ENCODE measurements around the gene LAMC1.

LAMC1 gene

DNA sequence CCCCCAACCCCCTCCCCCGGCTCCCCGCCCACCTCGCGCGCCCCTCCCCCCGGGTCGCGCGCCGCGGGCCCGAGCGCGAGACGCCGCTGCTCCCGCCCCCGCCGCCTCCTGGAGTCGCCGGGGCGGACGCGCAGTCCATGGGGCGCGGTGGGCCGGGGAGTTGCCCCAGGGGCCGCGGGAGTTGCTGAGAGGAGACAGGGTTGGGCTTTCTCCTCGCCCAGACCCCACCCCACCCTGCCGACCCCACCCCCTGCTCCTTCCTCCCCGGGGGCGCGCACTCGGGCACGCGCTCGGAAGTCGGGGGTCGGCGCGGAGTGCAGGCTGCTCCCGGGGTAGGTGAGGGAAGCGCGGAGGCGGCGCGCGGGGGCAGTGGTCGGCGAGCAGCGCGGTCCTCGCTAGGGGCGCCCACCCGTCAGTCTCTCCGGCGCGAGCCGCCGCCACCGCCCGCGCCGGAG lies at the start of gene LAMC1:
TSS of gene LAMC1 (plus strand) at position 275 of the 455 bp plus-strand sequence. CDS start 297 bp downstream, outside the sequence.
- peak; percentile 83 for DNase-seq

DNA sequence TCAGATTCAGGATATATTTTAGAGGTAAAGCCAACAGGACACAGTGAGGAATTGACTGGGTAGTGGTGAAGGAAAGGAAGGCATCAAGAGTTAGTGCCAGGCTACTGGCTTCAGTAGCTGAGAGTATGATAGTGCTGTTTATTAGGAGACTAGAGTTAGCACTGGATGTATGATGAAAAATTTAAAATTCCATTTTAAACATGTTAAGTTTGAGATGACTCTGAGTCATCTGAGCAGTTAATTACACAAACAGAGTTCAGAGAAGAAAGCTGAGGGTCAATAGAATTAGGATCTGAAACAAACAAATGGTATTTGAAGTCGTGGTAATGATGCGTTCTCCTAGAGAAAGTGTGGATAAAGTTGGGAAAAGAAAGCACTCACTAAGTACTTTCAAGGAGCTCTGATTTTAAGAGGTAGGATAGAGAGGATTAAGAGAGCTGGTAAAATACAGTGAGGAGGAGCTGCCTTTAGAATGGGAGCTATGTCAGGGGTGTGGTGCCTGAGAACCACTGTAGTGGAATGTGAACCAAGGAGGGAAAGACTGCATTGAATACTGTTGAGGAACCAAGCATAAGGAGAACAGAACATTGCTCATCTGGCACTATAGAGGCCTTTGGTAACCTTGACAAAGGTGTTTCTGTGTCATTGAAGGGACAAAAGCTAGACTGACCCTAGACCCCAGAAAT lies 48.6 kb upstream of the LAMC1 start:
- DNase-seq, result no peak

DNA sequence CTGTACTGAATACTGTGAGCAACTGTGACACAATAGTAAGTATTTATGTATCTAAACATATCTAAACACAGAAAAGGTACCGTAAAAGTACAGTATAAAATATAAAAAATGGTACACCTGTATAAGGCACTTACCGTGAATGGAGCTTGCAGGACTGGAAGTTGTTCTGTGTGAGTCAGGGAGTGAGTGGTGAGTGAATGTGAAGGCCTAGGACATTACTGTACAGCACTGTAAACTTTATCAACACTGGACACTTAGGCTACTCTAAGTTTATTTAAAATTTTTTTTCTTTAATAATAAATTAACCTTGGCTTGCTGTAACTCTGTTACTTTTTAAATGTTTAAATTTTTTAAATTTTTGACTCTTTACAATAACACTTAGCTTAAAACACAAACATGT lies 45.7 kb upstream of the LAMC1 start:
- no peak for DNase-seq

DNA sequence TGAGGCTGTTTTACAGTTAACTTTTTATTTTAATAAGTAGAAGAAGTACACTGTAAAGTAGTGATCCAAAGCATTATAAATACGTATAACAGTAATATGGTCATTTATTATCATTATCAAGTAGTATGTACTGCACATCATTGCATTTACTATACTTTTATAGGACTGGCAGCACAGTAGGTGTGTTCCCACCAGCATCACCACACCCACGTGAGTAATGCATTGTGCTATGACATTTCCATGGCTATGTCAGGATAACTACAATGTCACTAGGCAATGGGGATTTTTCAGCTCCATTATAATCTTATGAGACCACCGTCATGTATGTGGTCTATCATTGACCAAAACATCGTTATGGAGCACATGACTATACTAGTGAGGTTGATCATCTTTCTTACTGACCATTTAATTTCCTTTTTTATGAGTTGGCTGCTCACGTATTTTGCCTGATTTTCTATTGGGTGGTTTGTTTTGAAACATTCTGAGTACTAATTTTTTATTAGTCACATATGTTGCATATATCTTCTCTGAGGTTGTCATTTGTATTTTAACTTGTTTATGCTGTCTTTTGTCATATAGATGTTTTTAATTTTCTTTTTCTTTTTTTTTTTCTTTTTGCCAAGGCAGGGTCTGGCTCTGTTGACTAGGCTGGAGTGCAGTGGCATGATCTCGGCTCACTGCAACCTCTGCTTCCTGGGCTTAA lies 44.9 kb upstream of the LAMC1 start:
- no peak for DNase-seq

DNA sequence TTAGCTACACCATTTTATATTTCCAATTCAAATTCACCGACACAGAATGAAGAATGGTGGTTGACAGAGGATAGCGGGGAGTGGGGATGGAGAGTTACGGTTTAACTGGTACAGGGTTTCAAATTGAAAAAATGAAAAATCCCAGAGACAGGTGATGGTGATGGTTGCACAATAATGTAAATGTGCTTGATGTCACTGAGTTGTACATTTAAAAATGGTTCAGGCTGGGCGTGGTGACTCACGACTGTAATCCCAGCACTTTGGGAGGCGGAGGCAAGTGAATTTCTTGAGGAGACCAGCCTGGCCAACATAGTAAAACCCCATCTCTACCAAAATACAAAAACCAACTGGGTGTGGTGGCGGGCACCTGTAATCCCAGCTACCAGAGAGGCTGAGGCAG lies 39.1 kb upstream of the LAMC1 start:
- DNase-seq, result no peak

DNA sequence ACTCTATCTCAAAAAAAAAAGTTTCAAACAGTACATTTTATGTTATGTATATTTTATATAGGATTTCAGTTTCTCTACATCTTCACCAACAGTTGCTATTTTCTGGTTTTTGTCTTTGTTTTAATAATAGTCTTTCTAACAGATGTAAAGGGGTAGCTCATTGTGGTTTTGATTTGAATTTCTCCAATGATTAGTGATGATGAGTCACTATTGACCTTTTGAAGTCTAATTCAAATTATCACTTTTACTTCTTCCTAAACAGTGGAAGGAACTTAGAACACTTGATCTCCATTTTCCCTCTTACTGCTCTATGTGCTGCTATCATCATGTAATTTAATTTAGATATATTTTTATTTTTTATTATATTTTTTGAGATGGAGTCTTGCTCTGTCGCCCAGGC lies 38.6 kb upstream of the LAMC1 start:
- no peak for DNase-seq

DNA sequence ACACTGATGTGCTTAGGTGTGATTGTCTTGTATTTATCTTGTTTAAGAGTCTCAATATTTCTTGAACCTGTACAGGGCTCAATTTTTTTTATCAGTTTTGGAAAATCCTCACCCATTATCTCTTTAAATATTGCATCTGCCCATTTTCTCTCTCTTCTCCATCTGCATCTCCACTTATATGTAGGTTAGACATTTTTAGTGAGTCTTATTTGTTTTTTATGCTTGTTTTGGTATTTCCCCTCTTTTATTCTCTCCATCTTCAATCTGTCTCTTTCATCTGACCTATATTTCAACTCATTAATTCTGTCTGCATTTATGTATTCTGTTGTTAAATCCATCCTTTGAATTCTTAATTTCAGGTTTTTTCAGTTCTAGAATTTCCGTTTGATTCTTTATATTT lies 37.3 kb upstream of the LAMC1 start:
- no peak for DNase-seq

DNA sequence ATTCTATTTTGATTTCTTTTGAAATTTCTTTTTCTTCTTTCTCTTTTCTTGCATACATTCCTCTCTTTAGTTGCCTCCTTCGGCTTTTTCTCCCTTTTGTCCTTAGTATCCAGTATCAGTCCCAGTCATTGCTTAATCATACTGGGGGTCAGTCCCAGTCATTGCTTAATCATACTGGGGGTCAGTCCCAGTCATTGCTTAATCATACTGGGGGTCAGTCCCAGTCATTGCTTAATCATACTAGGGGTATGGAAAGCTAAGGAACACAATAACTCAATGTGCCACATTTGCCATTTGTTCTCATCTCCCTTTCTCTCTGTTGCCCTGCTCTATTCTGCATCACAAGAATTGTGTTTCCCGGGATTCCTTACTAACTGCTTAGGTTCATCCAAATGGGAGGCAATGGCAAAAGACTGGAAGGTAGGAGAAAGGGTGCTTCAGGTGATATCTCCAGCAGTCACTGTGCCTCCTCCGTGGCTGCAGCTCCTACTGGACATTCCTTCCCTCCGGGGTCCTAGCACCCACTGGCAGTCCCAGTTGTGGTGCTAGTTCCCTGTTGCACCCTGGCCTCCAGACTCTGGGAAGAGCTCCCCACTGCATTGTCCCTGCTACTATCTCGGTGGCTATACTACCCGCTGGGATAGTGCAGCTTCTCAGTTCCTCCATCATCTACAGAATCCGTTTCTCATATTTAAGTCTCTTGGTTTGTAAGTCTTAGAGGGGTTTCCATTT lies 32.6 kb upstream of the LAMC1 start:
- DNase-seq, result no peak

DNA sequence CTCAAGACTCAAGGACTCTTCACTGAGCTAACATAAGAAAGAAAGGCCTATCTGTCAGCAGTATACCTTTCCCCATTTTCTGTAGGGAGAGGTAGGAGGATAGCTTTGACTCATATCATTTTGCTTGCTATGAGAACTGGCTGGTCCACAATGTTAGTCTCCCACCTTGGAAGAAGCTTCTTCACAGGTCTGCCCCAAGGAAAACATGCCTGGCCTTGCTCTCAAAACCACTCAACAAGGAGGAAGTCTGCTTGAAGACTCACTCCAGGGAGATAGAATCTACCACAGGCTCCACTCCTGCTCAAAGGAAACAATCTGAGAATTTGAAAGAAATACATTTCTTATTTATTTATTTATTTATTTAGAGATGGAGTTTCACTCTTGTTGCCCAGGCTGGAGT lies 29.5 kb upstream of the LAMC1 start:
- DNase-seq, result no peak

DNA sequence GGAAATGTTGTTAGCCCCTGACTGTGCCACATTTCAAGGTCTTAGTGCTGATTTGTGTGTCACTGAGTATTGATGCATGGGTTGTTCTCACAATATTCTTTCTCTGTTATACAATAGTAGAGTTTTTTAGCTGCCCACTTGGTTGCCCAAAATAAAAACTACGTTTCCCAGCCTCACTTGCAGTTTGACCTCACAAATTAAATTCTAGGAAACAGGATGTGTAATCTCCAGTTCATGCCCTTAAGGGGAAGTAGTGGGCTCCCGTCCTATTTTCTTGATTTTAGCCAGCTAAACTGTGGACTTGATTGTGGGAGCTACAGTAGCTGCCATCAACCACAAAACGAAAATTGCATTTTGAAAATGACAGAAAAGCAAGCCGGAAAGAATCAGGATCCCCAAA lies 27.3 kb upstream of the LAMC1 start:
- DNase-seq, result no peak

DNA sequence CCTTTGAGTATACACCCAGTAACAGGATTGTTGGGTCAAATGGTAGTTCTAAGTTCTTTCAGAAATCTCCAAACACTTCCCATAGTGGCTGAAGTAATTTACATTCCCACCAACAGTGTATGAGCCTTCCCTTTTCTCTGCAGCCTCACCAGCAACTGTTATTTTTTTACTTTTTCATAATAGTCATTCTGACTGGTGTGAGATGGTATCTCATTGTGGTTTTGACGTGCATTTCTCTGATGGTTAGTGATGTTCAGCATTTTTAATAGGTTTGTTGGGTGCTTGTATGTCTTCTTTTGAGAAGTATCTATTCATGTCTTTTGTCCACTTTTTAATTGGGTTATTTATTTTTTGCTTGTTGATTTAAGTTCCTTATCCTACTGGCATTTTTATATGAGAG lies 26.4 kb upstream of the LAMC1 start:
- DNase-seq, result no peak

DNA sequence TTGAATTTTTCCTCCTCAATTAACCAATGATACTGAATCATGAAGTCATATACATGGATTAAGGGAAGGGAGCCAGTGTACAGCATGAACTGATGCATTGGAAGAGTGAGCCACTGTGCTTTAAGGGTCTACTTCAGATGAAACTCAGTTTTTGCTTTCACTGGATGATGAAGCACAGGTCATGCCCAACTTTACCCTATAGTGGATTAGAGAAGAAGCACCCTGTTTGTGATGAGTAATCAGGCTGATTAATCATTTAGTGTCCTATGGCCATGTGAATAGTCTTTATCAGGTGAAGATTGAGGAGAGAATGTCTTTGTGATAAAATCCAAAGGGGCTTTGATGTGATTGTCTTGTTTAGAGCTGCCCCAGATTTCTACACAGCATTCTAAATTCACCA lies 24.7 kb upstream of the LAMC1 start:
- DNase-seq, result no peak

DNA sequence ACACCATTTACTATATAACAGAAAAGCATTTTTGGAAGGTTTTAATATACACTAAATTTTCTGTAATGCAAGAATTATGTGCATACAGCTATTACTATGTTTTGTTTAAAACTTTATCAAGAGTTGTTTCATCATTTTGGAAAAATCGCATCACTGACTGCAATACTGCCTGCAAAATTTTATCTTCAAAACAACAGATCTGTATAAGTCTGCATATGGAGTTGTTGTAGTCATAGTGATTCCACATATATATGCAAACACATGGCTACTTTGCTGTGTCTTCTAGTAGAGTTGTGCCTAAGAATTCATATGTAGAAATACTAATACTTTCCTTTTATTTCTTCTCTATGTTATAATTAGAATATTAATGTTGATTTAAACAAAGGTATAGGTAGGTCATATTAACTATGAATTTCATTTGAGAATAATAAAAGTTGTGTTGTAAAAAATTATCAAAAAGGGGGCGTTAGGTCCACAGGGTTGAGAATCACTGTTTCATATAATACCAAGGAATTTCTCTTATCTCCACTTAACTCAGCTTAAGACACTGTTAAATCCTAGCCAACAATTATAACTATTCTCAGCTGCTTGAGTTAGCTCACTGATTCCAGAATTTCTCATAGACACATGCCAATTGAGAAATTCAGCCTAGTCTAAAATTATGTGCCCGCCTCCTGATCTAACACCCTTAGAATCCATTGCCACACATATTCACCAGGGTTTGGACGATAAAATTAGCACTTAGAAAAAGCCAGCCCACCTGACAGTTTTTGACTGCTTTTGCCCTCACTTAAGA lies 22.9 kb upstream of the LAMC1 start:
- DNase-seq, result no peak

DNA sequence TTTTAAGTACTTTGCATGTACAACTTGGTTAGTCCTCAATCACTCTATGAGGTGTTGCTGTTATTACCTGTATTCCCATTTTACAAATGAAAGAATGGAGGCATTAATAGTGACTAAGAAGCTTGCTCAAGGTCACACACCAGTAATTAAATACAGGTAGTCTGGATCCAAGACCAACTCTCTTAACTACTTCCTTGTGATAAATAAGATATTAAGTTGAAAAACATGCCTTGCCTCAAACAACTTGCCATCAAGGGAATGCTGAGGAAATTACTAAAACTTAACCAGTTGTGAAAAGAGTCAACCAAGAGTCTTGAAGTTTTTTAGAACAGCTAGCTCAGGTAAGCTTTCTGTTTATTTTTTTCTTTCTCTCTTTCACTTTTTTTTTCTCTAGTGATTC lies 21.0 kb upstream of the LAMC1 start:
- DNase-seq, result no peak

DNA sequence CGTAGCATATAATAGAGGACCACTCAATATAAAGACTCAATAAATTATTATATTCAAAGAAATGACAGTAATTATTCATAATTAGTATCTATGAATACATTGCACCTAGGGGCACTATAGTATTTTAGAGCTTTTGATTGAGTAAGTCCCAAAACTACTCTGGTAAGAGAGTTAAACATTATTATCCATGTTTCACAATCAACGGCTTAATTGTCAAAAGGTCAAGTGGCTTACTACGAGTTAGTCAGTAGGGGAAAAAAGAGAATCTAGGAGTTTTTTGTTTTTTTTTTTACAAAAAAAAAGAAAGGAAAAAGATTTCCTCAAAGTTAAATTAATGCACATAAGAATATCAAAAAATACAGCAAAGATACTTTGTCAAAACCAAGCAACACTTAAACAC lies 20.4 kb upstream of the LAMC1 start:
- DNase-seq, result no peak

DNA sequence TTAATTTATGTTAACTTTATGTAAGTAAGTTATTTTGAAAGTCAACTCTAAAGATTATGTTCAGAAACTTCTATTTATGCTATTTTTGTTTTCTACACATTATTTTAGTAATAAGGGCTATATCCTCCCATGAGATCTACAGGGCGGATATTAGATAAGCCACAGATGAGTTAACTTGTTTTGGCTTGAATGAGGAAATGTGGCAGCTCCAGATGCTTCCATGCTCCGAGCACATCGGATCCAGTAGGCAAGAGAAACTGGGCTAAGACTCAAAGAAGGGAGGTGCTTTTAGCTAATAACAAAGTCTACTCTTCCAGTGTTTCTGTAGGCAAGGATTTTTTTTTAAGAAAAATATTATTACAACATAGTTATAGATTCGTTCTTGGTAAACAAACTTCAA lies 20.0 kb upstream of the LAMC1 start:
- no peak for DNase-seq

DNA sequence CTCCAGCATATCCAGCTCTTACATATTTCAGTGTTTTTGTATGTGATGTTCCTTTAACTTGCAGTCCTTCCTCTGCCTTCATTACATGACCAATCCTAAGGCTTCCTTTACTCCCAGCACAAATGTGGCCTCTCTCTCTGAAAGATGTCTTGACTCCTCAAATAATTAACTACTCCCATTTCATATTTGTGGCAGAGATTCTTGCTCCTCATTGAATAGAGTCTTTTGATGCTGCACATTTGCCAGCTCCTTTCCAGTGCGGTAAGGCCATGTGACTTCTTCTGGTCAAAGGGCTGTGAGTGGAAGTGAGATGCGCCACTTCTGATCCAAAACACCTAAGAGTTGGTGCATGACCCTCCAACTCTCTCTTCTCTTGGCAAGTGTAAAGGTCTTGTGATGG lies 19.1 kb upstream of the LAMC1 start:
- no peak for DNase-seq

DNA sequence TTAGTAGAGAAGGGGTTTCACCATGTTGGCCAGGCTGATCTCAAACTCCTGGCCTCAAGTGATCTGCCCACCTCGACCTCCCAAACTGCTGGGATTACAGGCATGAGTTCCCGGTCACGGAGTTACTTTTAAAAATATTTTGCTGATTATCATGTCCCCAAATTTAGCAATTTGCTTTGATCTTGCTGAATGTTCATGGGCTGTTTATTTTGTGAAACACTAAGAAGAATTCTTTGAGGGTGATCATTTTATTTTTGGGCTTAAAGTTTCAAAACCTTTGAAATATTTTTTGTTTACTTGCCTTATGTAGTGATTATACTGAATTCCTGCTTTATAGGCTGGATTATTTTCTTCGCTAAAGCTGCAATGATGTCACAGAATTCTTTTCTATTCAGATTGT lies 11.4 kb upstream of the LAMC1 start:
- DNase-seq, result no peak

DNA sequence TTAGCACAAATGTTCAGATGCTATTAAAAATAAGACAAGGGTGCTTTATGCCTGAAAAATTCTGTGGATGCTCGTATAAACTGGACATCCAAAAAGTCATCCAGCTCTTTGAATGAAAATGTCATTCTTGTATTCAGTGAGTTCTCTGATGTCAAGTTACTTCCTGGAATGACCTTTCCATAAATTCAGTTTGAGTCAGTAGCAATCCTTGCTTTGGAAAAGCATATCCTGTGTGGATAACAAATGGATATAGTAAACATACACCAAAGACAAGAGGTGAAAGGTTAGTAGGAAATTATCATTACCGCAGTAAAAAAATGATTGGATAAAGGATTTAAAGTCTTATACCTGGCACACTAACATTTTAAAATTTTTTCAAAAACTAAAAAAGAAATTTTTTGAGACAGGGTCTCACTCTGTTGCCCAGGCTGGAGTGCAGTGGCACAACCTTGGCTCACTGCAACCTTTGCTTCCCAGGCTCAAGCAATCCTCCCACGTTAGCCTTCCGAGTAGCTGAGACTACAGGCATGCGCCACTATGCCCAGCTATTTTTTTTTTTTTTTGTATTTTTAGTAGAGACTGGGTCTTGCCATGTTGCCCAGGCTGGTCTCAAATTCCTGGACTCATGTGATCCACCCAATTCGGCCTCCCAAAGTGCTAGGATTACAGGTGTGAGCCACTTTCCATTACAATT lies 10.8 kb upstream of the LAMC1 start:
- DNase-seq, result no peak

DNA sequence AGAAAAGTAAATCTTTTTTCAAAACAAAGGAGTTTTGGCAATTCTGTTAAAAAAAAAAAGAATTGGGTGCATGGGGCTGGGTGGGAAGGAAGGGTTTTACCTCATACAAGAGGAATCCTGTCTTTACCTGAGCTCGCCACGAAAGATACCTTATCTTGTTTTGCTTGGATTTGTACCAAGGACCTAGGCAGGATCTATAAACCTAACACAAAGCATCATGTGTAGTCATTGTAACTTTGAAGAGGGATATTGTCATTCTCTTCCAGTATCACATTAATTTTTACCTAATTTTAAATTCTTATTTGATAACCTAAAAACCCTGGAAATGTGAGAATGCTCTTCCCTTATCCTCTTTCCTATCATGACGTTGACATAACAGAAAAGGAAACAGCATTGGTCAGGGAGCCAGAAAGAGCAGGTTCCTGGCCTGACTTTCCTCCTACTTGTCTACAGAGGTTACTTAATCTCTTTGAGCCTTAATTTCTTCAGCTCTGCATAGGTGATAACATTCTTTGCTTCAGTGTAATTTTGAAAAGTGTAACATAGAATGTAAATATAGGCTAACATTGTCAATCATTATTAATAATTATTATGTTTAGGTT lies 4.0 kb upstream of the LAMC1 start:
- no peak for DNase-seq

DNA sequence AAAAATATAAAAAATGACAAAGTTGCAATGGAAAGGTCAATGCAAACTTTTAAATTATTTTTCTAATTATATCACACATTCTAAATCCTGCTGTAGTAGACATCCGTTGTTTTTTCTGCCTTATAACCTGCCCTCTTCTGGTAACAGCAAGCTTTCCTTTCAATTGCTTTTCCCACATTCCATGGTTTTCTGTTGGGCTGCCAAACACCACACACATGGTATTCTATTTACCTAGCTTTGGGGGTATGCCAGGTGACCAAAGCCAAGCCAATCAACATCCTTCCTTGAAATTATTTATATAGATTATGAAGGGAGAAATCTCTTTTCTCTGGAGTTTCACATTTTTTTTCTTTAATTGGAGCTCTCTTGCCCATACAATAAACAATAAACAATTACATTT lies 3.4 kb upstream of the LAMC1 start:
- DNase-seq, result no peak
